Transverse colon (tissue), 4 donors: Measurements from ENCODE around the gene PVALB. TPM values are rescaled to one million over a fixed set of nuclear protein-coding genes. Genes with fewer than 3 reads are reported as not detected.

Experiments
- DNase-seq: peaks from one replicate; pipeline ENCODE4 v3.0.0-alpha.2; 2019
- H3K27ac ChIP-seq, 4 donors: fragments of 200-600 bp; sonication (generic); 2 replicates each; pipeline ENCODE4 v1.5.1; 2016 to 2018; ENCODE audit warnings: inconsistent platforms in 4 of 4
- H3K27me3 ChIP-seq: fragments of 200-600 bp; sonication (generic); 2 replicates; pipeline ENCODE4 v1.5.1; 2017; ENCODE audit warnings: inconsistent platforms
- H3K36me3 ChIP-seq, 4 donors: fragments of 200-600 bp; sonication (generic); 2 replicates each; pipeline ENCODE4 v1.5.1; 2017 to 2019; ENCODE audit warnings: inconsistent platforms in 4 of 4
- H3K4me1 ChIP-seq, 4 donors: fragments of 200-600 bp; sonication (generic); 2 replicates each; pipeline ENCODE4 v1.5.1; 2017 to 2020; ENCODE audit warnings: inconsistent platforms in 4 of 4
- H3K4me3 ChIP-seq, 4 donors: fragments of 200-600 bp; sonication (generic); 1 replicate in 1 of 4; 2 replicates in 3 of 4; pipeline versions ENCODE4 v1.5.1 to v1.6.1; 2017 to 2019; ENCODE audit warnings: inconsistent platforms in 4 of 4
- H3K9me3 ChIP-seq, 2 donors: fragments of 200-600 bp; sonication (generic); 2 replicates each; pipeline ENCODE4 v1.5.1; 2017 to 2019; ENCODE audit warnings: inconsistent platforms in 2 of 2
- CTCF ChIP-seq, 5 experiments: fragments of 200-600 bp in 3 of 5; fragments of 450-650 bp in 2 of 5; sonication (generic) in 3 of 5; IDR thresholded peaks; 1 replicate in 2 of 5; 2 replicates in 3 of 5; pipeline ENCODE4 v1.5.1; 2016 to 2017; ENCODE audit warnings: antibody characterized with exemption in 5 of 5, inconsistent platforms in 3 of 5, mild to moderate bottlenecking in 2 of 5, moderate library complexity in 1 of 5
- EP300 ChIP-seq: sonication (generic); formaldehyde crosslinking; IDR thresholded peaks from one replicate; pipeline ENCODE4 v1.6.1; 2017; ENCODE audit warnings: antibody characterized with exemption, low read depth
- POLR2A ChIP-seq: fragments of 450-650 bp; IDR thresholded peaks from one replicate; pipeline ENCODE4 v1.6.1; 2016; ENCODE audit warnings: antibody characterized with exemption, mild to moderate bottlenecking, moderate library complexity
- POLR2AphosphoS5 ChIP-seq, 3 donors: sonication (generic); formaldehyde crosslinking; IDR thresholded peaks; one replicate each; pipeline ENCODE4 v1.6.1; 2016; ENCODE audit warnings: antibody characterized with exemption in 3 of 3
- WGBS, 2 donors: methylation state at CpG; one replicate each; pipeline ENCODE4 v1.1.5; 2018; ENCODE audit warnings: low coverage in 1 of 2; 5-methylcytosine and 5-hydroxymethylcytosine counted together
- in situ Hi-C, 4 donors: fragments of 200-750 bp; cut with MboI; loops; one replicate each; pipeline versions ENCODE4 v1.15.0 to v1.15.1; 2017; ENCODE audit warnings: low sequenced_read_pairs in 3 of 4, low pct_ligation_motif_present in 1 of 4, low pct_unique_long_range_greater_than_20kb in 1 of 4
- intact Hi-C: fragments of 100-400 bp; cut with DNase I; formaldehyde crosslinking; loops from one replicate; pipeline ENCODE4 v1.15.1; 2023; ENCODE audit warnings: low total_unique reads
- total RNA-seq, 4 donors: library from RNA; depleted of rRNA; stranded (reverse); fragments of >200 nt; gene quantifications; one replicate each; pipeline ENCODE4 v1.1.0, GENCODE V29; 2016

The PVALB gene
- total RNA-seq, 4 donors from 2014 or later, result 2.7 TPM; not detected in 3

- intact Hi-C loops (no loop called here), in situ Hi-C loops (loop anchor here in 1 of 4 donors (25.0 kb wide), 1 partner anchor 417 kb away; the partner anchor contains the start of gene SSTR3)
- Histone ChIP-seq H3K4me1 (no peaks in the 10 kb centered on the region), H3K9me3 (no peaks in the 10 kb centered on the region), H3K27ac (no peak overlapping the region), H3K4me3 (no peak overlapping the region), H3K36me3 (no peaks in the 10 kb centered on the region), H3K27me3 (peaks cover 12% of the 10 kb centered on the region)
- TF ChIP-seq EP300 (no peak), CTCF (IDR thresholded peaks at IDR 0.05) (no peak), POLR2A (no peak), POLR2AphosphoS5 (IDR thresholded peaks at IDR 0.05) (no peak)
- WGBS, 2 donors, result 77 to 84% methylated on average over 6 to 7 of the region's 7 CpGs
- DNase-seq, result no peak
Measured at GRCh38 chr22:36795633-36796032, 21.2 kb downstream of the PVALB start.

GRCh38 chr22:36790648-36791047 lies 26.2 kb downstream of the PVALB start:
- H3K4me3 ChIP-seq, result no peak overlapping the region
- H3K4me1 ChIP-seq, result no peaks in the 10 kb centered on the region
- DNase-seq, result no peak
- intact Hi-C loops, result no loop called here
- no peaks in the 10 kb centered on the region for H3K9me3 ChIP-seq
- TF ChIP-seq POLR2A, result no peak
- TF ChIP-seq POLR2AphosphoS5 (IDR thresholded peaks at IDR 0.05), result no peak
- TF ChIP-seq CTCF (IDR thresholded peaks at IDR 0.05), result no peak
- no peak for TF ChIP-seq EP300
- 20 to 38% methylated on average over 1 to 7 of the region's 7 CpGs for whole genome bisulfite sequencing, 2 donors
- no peak overlapping the region for H3K27ac ChIP-seq
- H3K36me3 ChIP-seq, result no peaks in the 10 kb centered on the region
- in situ Hi-C loops, result loop anchor here in 1 of 4 donors (25.0 kb wide), 1 partner anchor 422 kb away; the partner anchor contains the start of gene SSTR3
- H3K27me3 ChIP-seq, result peaks cover 21% of the 10 kb centered on the region

GRCh38 chr22:36787204-36787988 lies 29.4 kb downstream of the PVALB start:
- 44 to 69% methylated on average over 3 to 17 of the region's 17 CpGs for WGBS, 2 donors
- in situ Hi-C loops, result loop anchor here (10.0 to 25.0 kb wide), 2 partner anchors 187 to 425 kb away; partner anchors contain the start of gene SSTR3 (in 1 of the 4)
- Histone ChIP-seq H3K4me1 (peaks cover 0 to under 1% (median 0%) of the 10 kb centered on the region in 4 donors), H3K4me3 (no peak overlapping the region), H3K27ac (no peak overlapping the region), H3K27me3 (peaks cover 18% of the 10 kb centered on the region), H3K36me3 (no peaks in the 10 kb centered on the region), H3K9me3 (no peaks in the 10 kb centered on the region)
- DNase-seq, result no peak
- TF ChIP-seq POLR2AphosphoS5 (IDR thresholded peaks at IDR 0.05), result no peak
- no peak for TF ChIP-seq POLR2A
- no peak for TF ChIP-seq CTCF (IDR thresholded peaks at IDR 0.05)
- TF ChIP-seq EP300, result no peak
- intact Hi-C loops, result no loop called here

- Histone ChIP-seq H3K27ac (no peak overlapping the region), H3K36me3 (no peaks in the 10 kb centered on the region), H3K9me3 (no peaks in the 10 kb centered on the region), H3K4me1 (peaks cover 0 to 11% (median 4%) of the 10 kb centered on the region in 4 donors), H3K4me3 (no peak overlapping the region), H3K27me3 (peaks cover 2% of the 10 kb centered on the region)
- WGBS, 2 donors, result 69% methylated on average over 2 of the region's 2 CpGs; no CpG with 5 or more reads in 1 of the 2 donors
- in situ Hi-C loops (loop anchor here (10.0 to 25.0 kb wide), 2 partner anchors 191 to 429 kb away; partner anchors contain the start of gene SSTR3 (in 1 of the 4)), intact Hi-C loops (loop anchor here (5.0 kb wide), 1 partner anchor 194 kb away; no protein-coding TSS in a partner anchor)
- DNase-seq, result no peak
- TF ChIP-seq POLR2AphosphoS5 (IDR thresholded peaks at IDR 0.05) (no peak), CTCF (IDR thresholded peaks at IDR 0.05) (no peak), EP300 (no peak), POLR2A (no peak)
Measured at GRCh38 chr22:36783743-36784142, 33.1 kb downstream of the PVALB start.
